AG09309 (cell line): ENCODE measurements around the gene RTP1.
A peak's percentile ranks its signal among the peaks of the same experiment; 100 is the strongest.

ENCODE experiments used
- DNase-seq: peaks from one replicate; pipeline ENCODE4 v3.0.0-alpha.2; 2010; ENCODE audit warnings: low read depth
- H3K4me3 ChIP-seq: 2 replicates; pipeline ENCODE4 v1.5.1; 2011; ENCODE audit warnings: mild to moderate bottlenecking, low read depth, low read length, moderate library complexity; ENCODE audit not compliant: control insufficient read depth
- CTCF ChIP-seq: IDR thresholded peaks from 2 replicates; pipeline ENCODE4 v1.5.1; 2011; ENCODE audit warnings: mild to moderate bottlenecking, low read depth, low read length, inconsistent platforms; ENCODE audit not compliant: insufficient read depth, control insufficient read depth; ENCODE audit errors: missing control alignments

The RTP1 gene

GRCh38 chr3:187197335-187197649 lies at the start of gene RTP1:
TSS of gene RTP1 (plus strand) at chr3:187197486. CDS start at chr3:187197516, 30 bp downstream.
- no peak for TF ChIP-seq CTCF
- DNase-seq: no peak
- H3K4me3 ChIP-seq: no peak within 1 kb of the TSS

GRCh38 chr3:187150186-187150585 lies 47.1 kb upstream of the RTP1 start:
- DNase-seq: no peak
- H3K4me3 ChIP-seq: no peak overlapping the region
- TF ChIP-seq CTCF: no peak

- no peak overlapping the region for H3K4me3 ChIP-seq
- DNase-seq: no peak
- TF ChIP-seq CTCF: no peak
Measured at GRCh38 chr3:187150599-187150998, 46.7 kb upstream of the RTP1 start.

- no peak for DNase-seq
- TF ChIP-seq CTCF: no peak
- no peak overlapping the region for H3K4me3 ChIP-seq
Measured at GRCh38 chr3:187161556-187161955, 35.7 kb upstream of the RTP1 start.

- H3K4me3 ChIP-seq: no peak overlapping the region
- DNase-seq: no peak
- no peak for TF ChIP-seq CTCF
Measured at GRCh38 chr3:187162265-187162953, 34.9 kb upstream of the RTP1 start.

GRCh38 chr3:187165144-187165543 lies 32.1 kb upstream of the RTP1 start:
- peak; percentile 64 for TF ChIP-seq CTCF
- DNase-seq: no peak

More at GRCh38 chr3:187165144-187165543, 32.1 kb upstream of the RTP1 start:
- no peak overlapping the region for H3K4me3 ChIP-seq
